K562 (cell line): ENCODE data around the gene SYNPR. TPM values are rescaled to one million over a fixed set of nuclear protein-coding genes. Genes with fewer than 3 reads are reported as not detected.

Experiments used
- ATAC-seq: fragments of 200-7000 bp; cut with Tn5 transposase; 3 replicates; pipeline ENCODE4 v1.9.1; 2020; ENCODE audit warnings: moderate library complexity
- BruUV-seq: library from RNA; stranded (reverse); fragments of 400-500 nt; replicated peaks from 2 replicates; lab custom pipeline; 2021; lab: Mats Ljungman, UMichigan
- CTCF ChIA-PET: fragments of 300-600 bp; formaldehyde crosslinking; extraction: SDS; loops from one replicate; lab custom pipeline; 2021; ENCODE audit warnings: low intra/inter-chr PET ratio; lab: Yijun Ruan, JAX
- POLR2A ChIA-PET: fragments of 300-600, 350-650 bp; sonication (Branson Sonifier 250); formaldehyde crosslinking; extraction: SDS; loops from one replicate; lab custom pipeline; 2021; ENCODE audit warnings: antibody characterized with exemption, inconsistent platforms; lab: Yijun Ruan, JAX
- DNase-seq, 4 experiments: peaks; one replicate each; pipeline versions ENCODE4 v3.0.0 to v3.0.0-alpha.2; 2011 to 2018; ENCODE audit warnings: low spot score in 3 of 4, mixed read lengths in 3 of 4; ENCODE audit errors: extremely low read depth in 1 of 4
- FAIRE-seq: peaks from 2 replicates; lab custom pipeline; 2011; peaks lifted over from hg19 to GRCh38; lab: Jason Lieb, UNC
- H2AFZ ChIP-seq: 2 replicates; pipeline ENCODE4 v1.6.0; 2011; ENCODE audit warnings: low read depth, low read length, control low read depth, inconsistent platforms
- H3K27ac ChIP-seq: fragments of 200-600 bp; 3 replicates; pipeline ENCODE4 v1.8.0; 2011; ENCODE audit warnings: low read depth, mild to moderate bottlenecking, control low read depth, inconsistent platforms, low read length, moderate library complexity, mixed read lengths; ENCODE audit errors: extremely low read depth
- H3K27me3 ChIP-seq, 2 experiments: fragments of 300-600 bp in 1 of 2; 2 replicates in 1 of 2; 3 replicates in 1 of 2; pipeline versions ENCODE4 v1.6.0 to v1.8.0; 2011; ENCODE audit warnings: inconsistent platforms in 2 of 2, low read length in 2 of 2, mild to moderate bottlenecking in 1 of 2, mixed read lengths in 1 of 2, moderate library complexity in 1 of 2; ENCODE audit not compliant: control insufficient read depth in 2 of 2, insufficient read depth in 2 of 2
- H3K36me3 ChIP-seq: fragments of 300-600 bp; 3 replicates; pipeline ENCODE4 v1.8.0; 2011; ENCODE audit warnings: mild to moderate bottlenecking, low read length, inconsistent platforms; ENCODE audit not compliant: control insufficient read depth, insufficient read depth
- H3K4me1 ChIP-seq, 2 experiments: fragments of 200-600 bp in 1 of 2; replicated peaks in 1 of 2; 2 replicates in 1 of 2; 3 replicates in 1 of 2; pipeline versions ENCODE4 v1.5.1 to v1.8.0; 2011; ENCODE audit warnings: inconsistent platforms in 2 of 2, low read length in 2 of 2, mild to moderate bottlenecking in 1 of 2, mixed read lengths in 1 of 2, moderate library complexity in 1 of 2; ENCODE audit not compliant: control insufficient read depth in 2 of 2, insufficient read depth in 2 of 2
- H3K4me2 ChIP-seq: 2 replicates; pipeline ENCODE4 v1.6.1; 2011; ENCODE audit warnings: low read length, control low read depth, inconsistent platforms, mixed read lengths; ENCODE audit not compliant: insufficient read depth
- H3K4me3 ChIP-seq: fragments of 200-600 bp; sonication (generic), shearing (Covaris generic); 2 replicates; pipeline ENCODE4 v1.5.1; 2016; ENCODE audit warnings: control low read depth, inconsistent platforms
- H3K79me2 ChIP-seq: fragments of 200-600 bp; 3 replicates; pipeline ENCODE4 v1.8.0; 2011; ENCODE audit warnings: low read length, inconsistent platforms; ENCODE audit not compliant: control insufficient read depth, insufficient read depth
- H3K9ac ChIP-seq, 2 experiments: 2 replicates each; pipeline versions ENCODE4 v1.6.0 to v1.6.1; 2011; ENCODE audit warnings: low read depth in 2 of 2, low read length in 2 of 2, control low read depth in 1 of 2, inconsistent platforms in 1 of 2, mild to moderate bottlenecking in 1 of 2, mixed read lengths in 1 of 2; ENCODE audit not compliant: insufficient read depth in 1 of 2
- H3K9me1 ChIP-seq: one replicate; pipeline ENCODE4 v1.6.0; 2011; ENCODE audit warnings: inconsistent platforms, mild to moderate bottlenecking, low read length, moderate library complexity; ENCODE audit not compliant: control insufficient read depth, insufficient read depth
- H3K9me3 ChIP-seq: replicated peaks from 2 replicates; pipeline ENCODE4 v1.5.1; 2011; ENCODE audit warnings: low read depth, low read length, inconsistent platforms; ENCODE audit not compliant: control insufficient read depth, insufficient read depth
- H4K20me1 ChIP-seq: replicated peaks from 2 replicates; pipeline ENCODE4 v1.6.1; 2011; ENCODE audit warnings: low read length, inconsistent platforms, mixed read lengths; ENCODE audit not compliant: control insufficient read depth, insufficient read depth
- MLLT1 ChIP-seq, 2 experiments: fragments of 450-650 bp; IDR thresholded peaks; 2 replicates each; pipeline ENCODE4 v1.6.1; 2016
- ZBTB11 ChIP-seq, 3 experiments: fragments of 200-800 bp in 1 of 3; fragments of 250-450 bp in 1 of 3; fragments of 450-650 bp in 1 of 3; sonication (Bioruptor Pico) in 1 of 3; sonication (Bioruptor generic) in 1 of 3; formaldehyde crosslinking in 1 of 3; IDR thresholded peaks; 2 replicates each; pipeline versions ENCODE4 v1.6.1 to v1.8.0; 2016 to 2022; ENCODE audit warnings: mild to moderate bottlenecking in 2 of 3, missing genetic modification characterization in 2 of 3, missing compliant biosample characterization in 1 of 3, moderate library complexity in 1 of 3
- WGBS: fragments of 100-300 bp; shearing (Covaris generic); methylation state at CpG from one replicate; pipeline ENCODE4 v1.1.6; 2016; ENCODE audit warnings: low coverage, mixed read lengths; ENCODE audit not compliant: insufficient coverage; ENCODE audit errors: missing lambda C conversion rate; 5-methylcytosine and 5-hydroxymethylcytosine counted together
- in situ Hi-C: fragments of 300-500 bp; cut with MboI; formaldehyde crosslinking; loops from 4 replicates; pipeline ENCODE4 v1.15.0; 2018; ENCODE audit warnings: inconsistent platforms, mixed read lengths
- intact Hi-C: fragments of 100-400 bp; cut with micrococcal nuclease; formaldehyde crosslinking; loops from 2 replicates; pipeline ENCODE4 v1.14.2; 2022
- polyA plus RNA-seq, 8 experiments: library from polyadenylated mRNA; depleted of rRNA in 4 of 8; stranded (reverse) in 5 of 8; unstranded in 3 of 8; fragments of >200 nt; fragmentation: Nextera tagmentation in 2 of 8; fragmentation: Illumina TruSeq in 1 of 8; extraction: Ambion mirVana in 2 of 8; extraction: Trizol in 1 of 8; gene quantifications; 2 replicates each; pipeline versions ENCODE4 v1.2.1 to v1.2.3, GENCODE V29; 2011 to 2014; ENCODE audit warnings: inconsistent platforms in 1 of 8, missing spikeins in 1 of 8
- total RNA-seq, 7 experiments: library from RNA; depleted of rRNA in 6 of 7; stranded (reverse); fragments of >200 nt in 6 of 7; fragmentation: Illumina TruSeq in 2 of 7; extraction: Trizol in 2 of 7; gene quantifications; 2 replicates each; pipeline versions ENCODE4 v1.2.1 to v1.2.3, GENCODE V29; 2011 to 2021; ENCODE audit warnings: low replicate concordance in 1 of 7

Gene SYNPR
- total and polyA plus RNA-seq, 9 of the 15 experiments (the other 6 are each of a cell fraction or from before 2014, with no cell fraction given), result not detected

- ChIA-PET POLR2A (no interaction called here), CTCF (no interaction called here)
- no peak overlapping the region for H3K9ac ChIP-seq
- no peaks in the 10 kb centered on the region for H3K36me3 ChIP-seq
- intact Hi-C loops (no loop called here), in situ Hi-C loops (no loop called here)
- no TSS peak for BruUV-seq
- H3K9me3 ChIP-seq, result no peaks in the 10 kb centered on the region
- no peak for DNase-seq
- H2AFZ ChIP-seq, result no peak overlapping the region
- no peak for FAIRE-seq
- no peak for ATAC-seq
- H3K9me1 ChIP-seq, result no peaks in the 10 kb centered on the region
- H3K4me2 ChIP-seq, result no peak overlapping the region
- H3K79me2 ChIP-seq, result no peaks in the 10 kb centered on the region
- H3K27ac ChIP-seq, result no peak overlapping the region
- H3K27me3 ChIP-seq, result no peaks in the 10 kb centered on the region
- no peaks in the 10 kb centered on the region for H4K20me1 ChIP-seq
- no peaks in the 10 kb centered on the region for H3K4me1 ChIP-seq
- no peak overlapping the region for H3K4me3 ChIP-seq
- TF ChIP-seq ZBTB11 (CRISPR knock-in tag; IDR thresholded peaks at IDR 0.05) (peak in 1 of 3 experiments; percentile 47; a peak in 1 of 6 replicates), MLLT1 (IDR thresholded peaks at IDR 0.05) (no peak)
- TF ChIP-seq, all 486 proteins: peak for 1
- WGBS, result 0% methylated on average over 1 of the region's 1 CpG
These were observed 25.1 kb downstream of the SYNPR start for GRCh38 chr3:63303238-63303637.
